K562 (cell line): ENCODE results near the gene TNIK. TPM values are rescaled to one million over a fixed set of nuclear protein-coding genes. Genes with fewer than 3 reads are reported as not detected.

ENCODE experiments used
- ATAC-seq: fragments of 200-7000 bp; cut with Tn5 transposase; 3 replicates; pipeline ENCODE4 v1.9.1; 2020; ENCODE audit warnings: moderate library complexity
- BruUV-seq: library from RNA; stranded (reverse); fragments of 400-500 nt; replicated peaks from 2 replicates; lab custom pipeline; 2021; lab: Mats Ljungman, UMichigan
- CTCF ChIA-PET: fragments of 300-600 bp; formaldehyde crosslinking; extraction: SDS; loops from one replicate; lab custom pipeline; 2021; ENCODE audit warnings: low intra/inter-chr PET ratio; lab: Yijun Ruan, JAX
- POLR2A ChIA-PET: fragments of 300-600, 350-650 bp; sonication (Branson Sonifier 250); formaldehyde crosslinking; extraction: SDS; loops from one replicate; lab custom pipeline; 2021; ENCODE audit warnings: antibody characterized with exemption, inconsistent platforms; lab: Yijun Ruan, JAX
- DNase-seq, 4 experiments: peaks; one replicate each; pipeline versions ENCODE4 v3.0.0 to v3.0.0-alpha.2; 2011 to 2018; ENCODE audit warnings: low spot score in 3 of 4, mixed read lengths in 3 of 4; ENCODE audit errors: extremely low read depth in 1 of 4
- FAIRE-seq: peaks from 2 replicates; lab custom pipeline; 2011; peaks lifted over from hg19 to GRCh38; lab: Jason Lieb, UNC
- H2AFZ ChIP-seq: 2 replicates; pipeline ENCODE4 v1.6.0; 2011; ENCODE audit warnings: low read depth, low read length, control low read depth, inconsistent platforms
- H3K27ac ChIP-seq: fragments of 200-600 bp; 3 replicates; pipeline ENCODE4 v1.8.0; 2011; ENCODE audit warnings: low read depth, mild to moderate bottlenecking, control low read depth, inconsistent platforms, low read length, moderate library complexity, mixed read lengths; ENCODE audit errors: extremely low read depth
- H3K27me3 ChIP-seq, 2 experiments: fragments of 300-600 bp in 1 of 2; 2 replicates in 1 of 2; 3 replicates in 1 of 2; pipeline versions ENCODE4 v1.6.0 to v1.8.0; 2011; ENCODE audit warnings: inconsistent platforms in 2 of 2, low read length in 2 of 2, mild to moderate bottlenecking in 1 of 2, mixed read lengths in 1 of 2, moderate library complexity in 1 of 2; ENCODE audit not compliant: control insufficient read depth in 2 of 2, insufficient read depth in 2 of 2
- H3K36me3 ChIP-seq: fragments of 300-600 bp; 3 replicates; pipeline ENCODE4 v1.8.0; 2011; ENCODE audit warnings: mild to moderate bottlenecking, low read length, inconsistent platforms; ENCODE audit not compliant: control insufficient read depth, insufficient read depth
- H3K4me1 ChIP-seq, 2 experiments: fragments of 200-600 bp in 1 of 2; replicated peaks in 1 of 2; 2 replicates in 1 of 2; 3 replicates in 1 of 2; pipeline versions ENCODE4 v1.5.1 to v1.8.0; 2011; ENCODE audit warnings: inconsistent platforms in 2 of 2, low read length in 2 of 2, mild to moderate bottlenecking in 1 of 2, mixed read lengths in 1 of 2, moderate library complexity in 1 of 2; ENCODE audit not compliant: control insufficient read depth in 2 of 2, insufficient read depth in 2 of 2
- H3K4me2 ChIP-seq: 2 replicates; pipeline ENCODE4 v1.6.1; 2011; ENCODE audit warnings: low read length, control low read depth, inconsistent platforms, mixed read lengths; ENCODE audit not compliant: insufficient read depth
- H3K4me3 ChIP-seq: fragments of 200-600 bp; sonication (generic), shearing (Covaris generic); 2 replicates; pipeline ENCODE4 v1.5.1; 2016; ENCODE audit warnings: control low read depth, inconsistent platforms
- H3K79me2 ChIP-seq: fragments of 200-600 bp; 3 replicates; pipeline ENCODE4 v1.8.0; 2011; ENCODE audit warnings: low read length, inconsistent platforms; ENCODE audit not compliant: control insufficient read depth, insufficient read depth
- H3K9ac ChIP-seq, 2 experiments: 2 replicates each; pipeline versions ENCODE4 v1.6.0 to v1.6.1; 2011; ENCODE audit warnings: low read depth in 2 of 2, low read length in 2 of 2, control low read depth in 1 of 2, inconsistent platforms in 1 of 2, mild to moderate bottlenecking in 1 of 2, mixed read lengths in 1 of 2; ENCODE audit not compliant: insufficient read depth in 1 of 2
- H3K9me1 ChIP-seq: one replicate; pipeline ENCODE4 v1.6.0; 2011; ENCODE audit warnings: inconsistent platforms, mild to moderate bottlenecking, low read length, moderate library complexity; ENCODE audit not compliant: control insufficient read depth, insufficient read depth
- H3K9me3 ChIP-seq: replicated peaks from 2 replicates; pipeline ENCODE4 v1.5.1; 2011; ENCODE audit warnings: low read depth, low read length, inconsistent platforms; ENCODE audit not compliant: control insufficient read depth, insufficient read depth
- H4K20me1 ChIP-seq: replicated peaks from 2 replicates; pipeline ENCODE4 v1.6.1; 2011; ENCODE audit warnings: low read length, inconsistent platforms, mixed read lengths; ENCODE audit not compliant: control insufficient read depth, insufficient read depth
- ADNP ChIP-seq: fragments of 200-800 bp; sonication (Bioruptor generic); IDR thresholded peaks from 2 replicates; pipeline ENCODE4 v1.6.1; 2016; ENCODE audit warnings: missing genetic modification characterization, missing compliant biosample characterization
- DACH1 ChIP-seq: fragments of 450-650 bp; IDR thresholded peaks from 2 replicates; pipeline ENCODE4 v1.6.1; 2018; ENCODE audit not compliant: partially characterized antibody
- NBN ChIP-seq: fragments of 450-650 bp; IDR thresholded peaks from 2 replicates; pipeline ENCODE4 v1.6.1; 2016; ENCODE audit warnings: low read depth, mild to moderate bottlenecking
- NKRF ChIP-seq: fragments of 450-650 bp; IDR thresholded peaks from 2 replicates; pipeline ENCODE4 v1.6.1; 2016; ENCODE audit warnings: borderline replicate concordance
- RBBP5 ChIP-seq: fragments of 200-600 bp; sonication (generic); IDR thresholded peaks from 2 replicates; pipeline ENCODE4 v1.6.1; 2012; ENCODE audit warnings: borderline replicate concordance, mild to moderate bottlenecking, low read length, control low read depth, inconsistent platforms; ENCODE audit not compliant: insufficient read depth, poor library complexity, severe bottlenecking
- TAF7 ChIP-seq: fragments of 450-650 bp; IDR thresholded peaks from 2 replicates; pipeline ENCODE4 v1.6.1; 2016; ENCODE audit warnings: missing genetic modification characterization, missing compliant biosample characterization
- WGBS: fragments of 100-300 bp; shearing (Covaris generic); methylation state at CpG from one replicate; pipeline ENCODE4 v1.1.6; 2016; ENCODE audit warnings: low coverage, mixed read lengths; ENCODE audit not compliant: insufficient coverage; ENCODE audit errors: missing lambda C conversion rate; 5-methylcytosine and 5-hydroxymethylcytosine counted together
- in situ Hi-C: fragments of 300-500 bp; cut with MboI; formaldehyde crosslinking; loops from 4 replicates; pipeline ENCODE4 v1.15.0; 2018; ENCODE audit warnings: inconsistent platforms, mixed read lengths
- intact Hi-C: fragments of 100-400 bp; cut with micrococcal nuclease; formaldehyde crosslinking; loops from 2 replicates; pipeline ENCODE4 v1.14.2; 2022
- polyA plus RNA-seq, 8 experiments: library from polyadenylated mRNA; depleted of rRNA in 4 of 8; stranded (reverse) in 5 of 8; unstranded in 3 of 8; fragments of >200 nt; fragmentation: Nextera tagmentation in 2 of 8; fragmentation: Illumina TruSeq in 1 of 8; extraction: Ambion mirVana in 2 of 8; extraction: Trizol in 1 of 8; gene quantifications; 2 replicates each; pipeline versions ENCODE4 v1.2.1 to v1.2.3, GENCODE V29; 2011 to 2014; ENCODE audit warnings: inconsistent platforms in 1 of 8, missing spikeins in 1 of 8
- total RNA-seq, 7 experiments: library from RNA; depleted of rRNA in 6 of 7; stranded (reverse); fragments of >200 nt in 6 of 7; fragmentation: Illumina TruSeq in 2 of 7; extraction: Trizol in 2 of 7; gene quantifications; 2 replicates each; pipeline versions ENCODE4 v1.2.1 to v1.2.3, GENCODE V29; 2011 to 2021; ENCODE audit warnings: low replicate concordance in 1 of 7

The TNIK gene
- total and polyA plus RNA-seq, 9 of the 15 experiments (the other 6 are each of a cell fraction or from before 2014, with no cell fraction given) = 6.6 to 39.0 (median 24.7) TPM

- FAIRE-seq (no peak), DNase-seq (no peak), ATAC-seq (no peak)
- Histone ChIP-seq H3K27me3 (no peaks in the 10 kb centered on the region), H2AFZ (no peak overlapping the region), H3K4me2 (no peak overlapping the region), H3K9ac (no peak overlapping the region), H4K20me1 (peaks cover 8% of the 10 kb centered on the region), H3K4me3 (no peak overlapping the region), H3K9me1 (no peaks in the 10 kb centered on the region), H3K79me2 (peaks cover 46% of the 10 kb centered on the region), H3K4me1 (peaks cover 0 to 8% of the 10 kb centered on the region in 2 experiments; a peak in 2 of 5 replicates), H3K36me3 (no peaks in the 10 kb centered on the region), H3K9me3 (no peaks in the 10 kb centered on the region), H3K27ac (no peak overlapping the region)
- intact Hi-C loops = no loop called here
- TF ChIP-seq TAF7 (tag) (no peak), DACH1 (peak; percentile 63)
- ChIA-PET CTCF (no interaction called here), POLR2A (interaction anchor here (1.1 to 1.5 kb wide), 4 partner anchors 9 to 42 kb away, joined by 3 to 6 read pairs (median 4); no protein-coding TSS in a partner anchor)
- no TSS peak for BruUV-seq
- in situ Hi-C loops = no loop called here
- WGBS = 64% methylated on average over 3 of the region's 3 CpGs
These were observed 40.7 kb downstream of the TNIK start for GRCh38 chr3:171419457-171419856.

- Histone ChIP-seq H3K4me1 (peaks cover 0 to 11% of the 10 kb centered on the region in 2 experiments; a peak in 2 of 5 replicates), H3K4me3 (no peak overlapping the region), H3K4me2 (no peak overlapping the region), H2AFZ (no peak overlapping the region), H3K36me3 (no peaks in the 10 kb centered on the region), H3K9me1 (no peaks in the 10 kb centered on the region), H4K20me1 (peaks cover 14% of the 10 kb centered on the region), H3K27ac (no peak overlapping the region), H3K9me3 (no peaks in the 10 kb centered on the region), H3K27me3 (no peaks in the 10 kb centered on the region), H3K9ac (no peak overlapping the region), H3K79me2 (peaks cover 51% of the 10 kb centered on the region)
- FAIRE-seq (no peak), DNase-seq (no peak), ATAC-seq (no peak)
- no TSS peak for BruUV-seq
- 84% methylated on average over 3 of the region's 3 CpGs for WGBS
- in situ Hi-C loops (no loop called here), intact Hi-C loops (no loop called here)
- POLR2A ChIA-PET = interaction anchor here (0.5 kb wide), 1 partner anchor 716 kb away, joined by 3 read pairs; no protein-coding TSS in a partner anchor
- CTCF ChIA-PET = no interaction called here
- no peak for TF ChIP-seq NKRF
- TF ChIP-seq NBN = no peak
- TF ChIP-seq RBBP5 = no peak
- no peak for TF ChIP-seq ADNP (tag)
These were observed 42.4 kb downstream of the TNIK start for GRCh38 chr3:171417813-171418212.
